Measurements from ENCODE around the gene CAMTA1. TPM values are rescaled to one million over a fixed set of nuclear protein-coding genes. Genes with fewer than 3 reads are reported as not detected.

The CAMTA1 gene
- total RNA-seq, 1 experiment from 2014 or later: 82.2 TPM

DNA sequence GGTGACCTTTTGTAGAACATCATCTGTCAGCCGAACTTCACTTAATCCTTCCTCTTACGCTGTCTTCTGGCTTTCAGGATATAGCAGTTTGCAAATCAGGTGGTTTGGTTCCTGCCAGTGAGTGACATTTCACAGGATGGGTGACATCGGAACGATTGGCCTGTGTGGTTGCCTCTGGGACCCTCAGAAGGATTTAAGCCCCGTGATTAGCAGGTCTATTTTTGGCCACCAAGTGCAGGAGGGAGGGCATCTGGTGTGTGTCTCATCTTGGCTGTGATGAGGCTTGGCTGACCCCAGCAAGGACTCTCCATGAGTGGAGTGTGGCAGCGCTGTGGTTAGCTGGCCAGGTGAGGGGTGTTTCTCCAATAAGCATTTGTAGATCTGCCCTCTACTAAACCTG, 578.2 kb downstream of the CAMTA1 start:
- Histone ChIP-seq H3K27me3 (ENCODE audit: control insufficient read depth, insufficient read depth, low read length) (no peaks in the 10 kb centered on the region), H3K4me3 (ENCODE audit: low read depth in 2 of 2, low read length in 2 of 2) (no peak overlapping the region), H3K27ac (ENCODE audit: low read length) (no peak overlapping the region), H3K4me1 (ENCODE audit: control insufficient read depth, insufficient read depth, low read length) (no peaks in the 10 kb centered on the region), H3K36me3 (ENCODE audit: control insufficient read depth, insufficient read depth, low read length) (no peaks in the 10 kb centered on the region), H3K9me3 (ENCODE audit: control insufficient read depth, insufficient read depth, low read depth, low read length) (no peaks in the 10 kb centered on the region)
- POLR2A ChIA-PET: no interaction called here
- intact Hi-C loops (cut with micrococcal nuclease; ENCODE audit: unreplicated experiment): no loop called here
- no peak for ATAC-seq
- no TSS peak for BruUV-seq (replicated peaks)
- in situ Hi-C loops (cut with HindIII; ENCODE audit: low pct_unique_long_range_greater_than_20kb, low sequenced_read_pairs): no loop called here
- no peak for DNase-seq (ENCODE audit: low read depth, low spot score)
- CTCF ChIA-PET: no interaction called here
- no peak for TF ChIP-seq POLR2AphosphoS5 (IDR thresholded peaks at IDR 0.05; ENCODE audit: low read depth, low read length)
- TF ChIP-seq TCF7L2 (IDR thresholded peaks at IDR 0.05; ENCODE audit: low read depth, low read length): no peak
- TF ChIP-seq, protein P1, sequence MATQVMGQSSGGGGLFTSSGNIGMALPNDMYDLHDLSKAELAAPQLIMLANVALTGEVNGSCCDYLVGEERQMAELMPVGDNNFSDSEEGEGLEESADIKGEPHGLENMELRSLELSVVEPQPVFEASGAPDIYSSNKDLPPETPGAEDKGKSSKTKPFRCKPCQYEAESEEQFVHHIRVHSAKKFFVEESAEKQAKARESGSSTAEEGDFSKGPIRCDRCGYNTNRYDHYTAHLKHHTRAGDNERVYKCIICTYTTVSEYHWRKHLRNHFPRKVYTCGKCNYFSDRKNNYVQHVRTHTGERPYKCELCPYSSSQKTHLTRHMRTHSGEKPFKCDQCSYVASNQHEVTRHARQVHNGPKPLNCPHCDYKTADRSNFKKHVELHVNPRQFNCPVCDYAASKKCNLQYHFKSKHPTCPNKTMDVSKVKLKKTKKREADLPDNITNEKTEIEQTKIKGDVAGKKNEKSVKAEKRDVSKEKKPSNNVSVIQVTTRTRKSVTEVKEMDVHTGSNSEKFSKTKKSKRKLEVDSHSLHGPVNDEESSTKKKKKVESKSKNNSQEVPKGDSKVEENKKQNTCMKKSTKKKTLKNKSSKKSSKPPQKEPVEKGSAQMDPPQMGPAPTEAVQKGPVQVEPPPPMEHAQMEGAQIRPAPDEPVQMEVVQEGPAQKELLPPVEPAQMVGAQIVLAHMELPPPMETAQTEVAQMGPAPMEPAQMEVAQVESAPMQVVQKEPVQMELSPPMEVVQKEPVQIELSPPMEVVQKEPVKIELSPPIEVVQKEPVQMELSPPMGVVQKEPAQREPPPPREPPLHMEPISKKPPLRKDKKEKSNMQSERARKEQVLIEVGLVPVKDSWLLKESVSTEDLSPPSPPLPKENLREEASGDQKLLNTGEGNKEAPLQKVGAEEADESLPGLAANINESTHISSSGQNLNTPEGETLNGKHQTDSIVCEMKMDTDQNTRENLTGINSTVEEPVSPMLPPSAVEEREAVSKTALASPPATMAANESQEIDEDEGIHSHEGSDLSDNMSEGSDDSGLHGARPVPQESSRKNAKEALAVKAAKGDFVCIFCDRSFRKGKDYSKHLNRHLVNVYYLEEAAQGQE (IDR thresholded peaks at IDR 0.05; ENCODE audit: insufficient read depth in 1 of 2, low read depth in 2 of 2, low read length in 1 of 2): no peak
- TF ChIP-seq SIN3A (IDR thresholded peaks at IDR 0.05; ENCODE audit: borderline replicate concordance, insufficient read depth, low read depth, low read length): no peak
- TF ChIP-seq, protein P2, sequence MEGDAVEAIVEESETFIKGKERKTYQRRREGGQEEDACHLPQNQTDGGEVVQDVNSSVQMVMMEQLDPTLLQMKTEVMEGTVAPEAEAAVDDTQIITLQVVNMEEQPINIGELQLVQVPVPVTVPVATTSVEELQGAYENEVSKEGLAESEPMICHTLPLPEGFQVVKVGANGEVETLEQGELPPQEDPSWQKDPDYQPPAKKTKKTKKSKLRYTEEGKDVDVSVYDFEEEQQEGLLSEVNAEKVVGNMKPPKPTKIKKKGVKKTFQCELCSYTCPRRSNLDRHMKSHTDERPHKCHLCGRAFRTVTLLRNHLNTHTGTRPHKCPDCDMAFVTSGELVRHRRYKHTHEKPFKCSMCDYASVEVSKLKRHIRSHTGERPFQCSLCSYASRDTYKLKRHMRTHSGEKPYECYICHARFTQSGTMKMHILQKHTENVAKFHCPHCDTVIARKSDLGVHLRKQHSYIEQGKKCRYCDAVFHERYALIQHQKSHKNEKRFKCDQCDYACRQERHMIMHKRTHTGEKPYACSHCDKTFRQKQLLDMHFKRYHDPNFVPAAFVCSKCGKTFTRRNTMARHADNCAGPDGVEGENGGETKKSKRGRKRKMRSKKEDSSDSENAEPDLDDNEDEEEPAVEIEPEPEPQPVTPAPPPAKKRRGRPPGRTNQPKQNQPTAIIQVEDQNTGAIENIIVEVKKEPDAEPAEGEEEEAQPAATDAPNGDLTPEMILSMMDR (IDR thresholded peaks at IDR 0.05): no peak

DNA sequence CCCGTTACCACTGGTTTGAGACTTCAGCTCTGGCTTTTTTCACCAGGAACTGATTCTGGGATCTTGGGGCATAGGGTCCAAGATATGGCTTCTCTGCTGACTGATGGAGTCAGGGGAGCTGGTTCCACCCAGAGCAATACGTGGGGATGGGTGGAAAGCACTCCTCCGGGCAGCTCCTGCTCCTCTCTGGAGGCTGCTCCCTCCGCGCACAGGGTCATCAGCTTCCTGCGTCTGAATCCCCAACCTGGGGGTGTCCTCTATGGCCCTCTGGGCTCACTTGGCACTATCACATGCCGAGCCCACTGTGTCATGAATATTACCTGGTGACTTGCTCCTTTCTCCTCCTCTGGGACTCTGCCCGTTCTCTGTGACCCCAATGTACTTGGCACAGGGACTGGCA, 580.5 kb downstream of the CAMTA1 start:
- H3K36me3 ChIP-seq (ENCODE audit: control insufficient read depth, insufficient read depth, low read length): no peaks in the 10 kb centered on the region
- H3K4me1 ChIP-seq (ENCODE audit: control insufficient read depth, insufficient read depth, low read length): no peaks in the 10 kb centered on the region
- ChIA-PET POLR2A (no interaction called here), CTCF (no interaction called here)
- no peak overlapping the region for H3K27ac ChIP-seq (ENCODE audit: low read length)
- DNase-seq (ENCODE audit: low read depth, low spot score) (no peak), ATAC-seq (no peak)
- H3K27me3 ChIP-seq (ENCODE audit: control insufficient read depth, insufficient read depth, low read length): no peaks in the 10 kb centered on the region
- intact Hi-C loops (cut with micrococcal nuclease; ENCODE audit: unreplicated experiment): no loop called here
- no peaks in the 10 kb centered on the region for H3K9me3 ChIP-seq (ENCODE audit: control insufficient read depth, insufficient read depth, low read depth, low read length)
- TF ChIP-seq, protein P2 (IDR thresholded peaks at IDR 0.05): no peak
- TF ChIP-seq TCF7L2 (IDR thresholded peaks at IDR 0.05; ENCODE audit: low read depth, low read length): no peak
- no peak for TF ChIP-seq SIN3A (IDR thresholded peaks at IDR 0.05; ENCODE audit: borderline replicate concordance, insufficient read depth, low read depth, low read length)
- TF ChIP-seq, protein P1 (IDR thresholded peaks at IDR 0.05; ENCODE audit: insufficient read depth in 1 of 2, low read depth in 2 of 2, low read length in 1 of 2): no peak
- no peak for TF ChIP-seq POLR2AphosphoS5 (IDR thresholded peaks at IDR 0.05; ENCODE audit: low read depth, low read length)
- no TSS peak for BruUV-seq (replicated peaks)
- in situ Hi-C loops (cut with HindIII; ENCODE audit: low pct_unique_long_range_greater_than_20kb, low sequenced_read_pairs): no loop called here
- no peak overlapping the region for H3K4me3 ChIP-seq (ENCODE audit: low read depth in 2 of 2, low read length in 2 of 2)
